NCI-H2029 (cell line): Measurements from ENCODE around the gene ELOVL7.
"Not testable (repeated sequence)": the region's sequence is repeated elsewhere in the genome, so short reads cannot be mapped to it uniquely, and the experiment has no call there.

ENCODE experiments used
- DNase-seq: peaks from one replicate; lab custom pipeline; 2025; lab: John Stamatoyannopoulos, UW

Gene ELOVL7

DNA sequence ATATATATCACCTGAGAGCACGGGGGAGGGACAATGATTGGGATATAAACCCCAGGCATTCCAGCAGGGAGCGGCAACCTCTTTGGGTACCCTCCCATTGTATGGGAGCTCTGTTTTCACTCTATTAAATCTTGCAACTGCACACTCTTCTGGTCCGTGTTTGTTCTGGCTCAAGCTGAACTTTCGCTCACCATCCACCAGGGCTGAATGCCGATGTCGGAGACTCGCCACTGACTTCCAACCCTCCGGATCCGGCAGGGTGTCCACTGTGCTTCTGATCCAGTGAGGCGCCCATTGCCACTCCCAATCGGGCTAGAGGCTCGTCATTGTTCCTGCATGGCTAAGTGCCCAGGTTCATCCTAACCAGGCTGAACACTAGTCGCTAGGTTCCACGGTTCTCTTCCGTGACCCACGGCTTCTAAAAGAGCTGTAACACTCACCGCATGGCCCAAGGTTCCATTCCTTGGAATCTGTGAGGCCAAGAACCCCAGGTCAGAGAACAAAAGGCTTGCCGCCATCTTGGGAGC, 48.6 kb downstream of the ELOVL7 start:
- not testable (repeated sequence) for DNase-seq

DNA sequence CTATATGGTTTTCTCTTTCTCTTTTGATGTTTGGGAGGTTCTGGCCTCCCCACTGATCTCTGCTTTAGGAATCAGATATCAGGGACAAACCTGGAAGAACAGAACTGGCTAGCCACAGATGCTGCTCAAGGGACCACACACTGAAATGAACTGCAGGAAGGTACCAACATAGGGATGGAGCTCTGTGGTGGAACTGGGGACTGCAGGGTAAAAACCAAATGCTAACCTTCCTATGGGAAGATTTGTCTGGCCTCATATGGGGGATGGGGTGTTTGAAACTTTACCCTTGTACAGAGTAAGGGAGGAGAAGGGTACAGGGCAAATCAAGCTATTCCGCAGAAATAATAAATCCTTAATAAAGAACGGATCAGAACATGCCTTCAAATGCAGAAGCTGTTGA, 49.4 kb downstream of the ELOVL7 start:
- DNase-seq, result no peak

DNA sequence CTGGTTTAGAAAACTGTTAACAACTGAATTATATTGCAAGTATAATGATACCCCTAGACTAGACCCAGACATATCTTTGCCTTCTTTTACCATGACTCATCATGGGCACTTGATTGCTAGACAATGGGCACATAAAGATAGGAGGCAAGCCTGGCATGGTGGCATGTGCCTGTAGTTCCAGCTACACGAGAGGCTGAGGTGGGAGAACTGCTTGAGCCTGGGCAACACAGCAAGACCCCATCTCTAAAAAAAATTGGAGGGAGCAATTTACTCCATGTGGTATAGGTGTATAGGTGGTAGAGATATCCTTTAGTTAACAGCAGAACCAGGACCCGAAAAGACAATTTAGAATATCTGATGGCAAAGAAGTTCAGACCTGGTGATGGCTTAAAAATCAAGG, 51.6 kb downstream of the ELOVL7 start:
- no peak for DNase-seq

DNA sequence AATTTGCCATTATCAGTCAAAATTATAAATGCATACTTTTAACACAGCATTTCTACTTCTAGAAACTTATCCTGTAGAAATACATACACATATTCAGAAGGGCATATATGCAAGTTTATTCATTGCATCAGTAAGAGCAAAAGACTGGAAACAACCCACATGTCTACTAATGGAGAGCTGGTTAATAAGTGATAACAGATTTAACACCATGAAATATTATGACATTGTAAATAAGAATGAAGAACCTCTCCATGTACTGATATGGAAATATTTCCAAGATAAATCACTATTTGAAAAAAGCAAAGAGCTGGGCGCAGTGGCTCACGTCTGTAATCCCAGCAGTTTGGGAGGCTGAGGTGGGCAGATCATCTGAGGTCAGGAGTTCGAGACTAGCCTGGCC, 54.5 kb downstream of the ELOVL7 start:
- DNase-seq, result no peak

DNA sequence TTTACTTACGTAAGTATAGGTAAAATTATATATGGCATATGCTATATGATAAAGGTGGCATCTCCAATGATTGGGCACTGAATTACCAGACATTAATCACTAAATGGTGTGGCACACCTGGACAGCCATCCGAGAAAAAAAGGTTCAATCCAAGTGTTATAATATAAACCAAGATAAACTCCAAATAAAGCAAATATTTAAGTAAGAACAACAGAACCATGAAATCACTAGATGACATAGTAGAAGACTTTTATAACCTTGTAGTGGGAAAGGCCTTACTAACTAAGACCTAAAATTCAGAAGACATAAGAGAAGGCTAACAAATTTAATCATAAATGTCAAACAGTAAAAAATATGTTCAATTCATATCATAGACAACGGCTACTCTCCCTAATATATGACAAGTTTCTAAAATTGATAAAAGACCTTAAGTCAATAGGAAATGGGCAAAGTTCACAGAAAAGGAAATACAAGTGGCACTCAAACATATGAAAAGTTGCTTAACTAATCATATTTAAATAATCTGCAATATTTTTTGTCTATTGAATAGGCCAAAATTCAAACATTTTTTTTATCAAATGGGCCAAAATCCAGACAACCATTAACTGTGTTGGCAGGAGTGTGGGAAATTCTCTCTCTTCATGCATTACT, 55.1 kb downstream of the ELOVL7 start:
- no peak for DNase-seq

DNA sequence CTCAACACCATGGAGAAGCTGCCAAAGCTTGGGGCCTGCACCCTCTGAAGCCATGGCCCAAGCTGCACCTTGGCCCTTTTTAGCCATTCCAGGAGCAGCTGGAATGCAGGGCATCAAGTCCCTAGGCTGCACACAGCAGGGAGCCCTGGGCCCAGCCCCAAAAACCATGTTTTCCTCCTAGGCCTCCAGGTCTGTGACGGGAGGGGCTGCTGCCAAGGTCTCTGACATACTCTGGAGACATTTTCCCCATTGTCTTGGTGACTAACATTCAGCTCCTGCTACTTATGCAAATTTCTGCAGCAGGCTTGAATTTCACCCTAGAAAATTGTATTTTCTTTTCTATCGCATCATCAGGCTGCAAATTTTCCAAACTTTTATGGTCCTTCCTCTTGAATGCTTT, 64.6 kb downstream of the ELOVL7 start:
- DNase-seq, result no peak

DNA sequence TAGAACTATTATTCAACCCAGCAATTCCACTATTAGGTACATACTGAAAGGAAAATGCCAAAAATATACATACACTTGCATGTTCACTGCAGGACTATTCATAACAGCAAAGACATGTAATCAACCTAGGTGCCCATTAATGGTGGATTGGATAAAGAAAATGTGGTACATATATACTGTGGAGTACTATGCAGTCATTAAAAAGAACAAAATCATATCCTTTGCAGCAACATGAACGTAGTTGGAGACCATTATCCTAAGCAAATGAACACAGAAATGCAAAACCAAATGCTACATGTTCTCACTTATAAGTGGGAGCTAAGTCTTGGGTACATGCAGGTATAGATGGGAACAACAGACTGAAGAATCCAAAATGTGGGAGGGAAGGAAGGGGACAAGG, 67.7 kb downstream of the ELOVL7 start:
- no peak for DNase-seq

DNA sequence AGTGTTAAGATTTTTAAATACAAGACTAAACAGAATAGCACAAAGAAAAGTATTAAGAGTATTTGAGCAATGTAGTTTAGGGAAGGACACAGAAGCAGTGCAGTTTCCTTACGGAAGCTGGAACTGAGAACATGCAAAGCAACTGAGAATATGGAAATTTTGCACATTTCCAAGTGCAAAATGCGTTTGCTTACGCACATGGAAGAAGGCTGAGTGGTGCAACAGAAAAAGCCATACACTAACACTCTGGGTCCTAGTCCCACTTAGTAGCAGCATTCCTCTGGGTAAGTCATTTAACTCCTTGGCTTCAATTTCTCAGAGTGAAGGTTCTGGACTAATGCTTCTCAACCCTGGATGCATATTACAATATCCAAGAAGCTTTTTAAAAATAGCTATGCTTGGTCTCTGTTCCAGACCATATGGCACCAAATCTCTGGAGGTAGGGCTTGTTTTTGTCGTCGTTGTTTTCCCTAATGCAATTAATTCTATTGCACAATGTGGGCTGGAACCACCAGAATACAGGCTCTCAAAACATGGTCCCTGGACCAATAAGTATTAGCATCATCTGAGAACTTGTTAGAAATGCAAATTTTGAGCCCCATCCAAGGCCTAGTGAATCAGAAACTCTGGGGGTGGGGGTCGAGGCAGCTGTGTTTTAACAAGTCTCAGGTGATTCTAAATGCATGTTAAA, 78.9 kb downstream of the ELOVL7 start:
- DNase-seq, result no peak

DNA sequence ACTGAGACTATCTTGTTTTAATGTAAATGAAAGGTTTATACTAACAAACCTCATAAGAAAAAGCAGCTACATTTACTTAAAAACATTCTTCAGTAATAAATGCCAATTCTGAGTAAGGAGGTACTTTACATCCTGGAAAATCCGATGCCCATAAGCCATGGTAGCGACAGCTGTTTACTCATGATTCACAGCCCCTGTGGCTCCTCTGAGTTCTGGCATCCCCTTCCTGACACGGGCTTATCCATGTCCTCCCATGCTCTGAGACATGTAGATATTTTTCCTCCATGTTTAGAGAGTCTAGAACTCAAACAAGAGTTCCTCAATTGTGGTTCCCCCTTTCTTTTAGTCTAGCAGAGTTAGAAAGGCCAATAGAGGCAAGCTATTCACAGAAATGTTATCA, 81.0 kb downstream of the ELOVL7 start:
- no peak for DNase-seq

DNA sequence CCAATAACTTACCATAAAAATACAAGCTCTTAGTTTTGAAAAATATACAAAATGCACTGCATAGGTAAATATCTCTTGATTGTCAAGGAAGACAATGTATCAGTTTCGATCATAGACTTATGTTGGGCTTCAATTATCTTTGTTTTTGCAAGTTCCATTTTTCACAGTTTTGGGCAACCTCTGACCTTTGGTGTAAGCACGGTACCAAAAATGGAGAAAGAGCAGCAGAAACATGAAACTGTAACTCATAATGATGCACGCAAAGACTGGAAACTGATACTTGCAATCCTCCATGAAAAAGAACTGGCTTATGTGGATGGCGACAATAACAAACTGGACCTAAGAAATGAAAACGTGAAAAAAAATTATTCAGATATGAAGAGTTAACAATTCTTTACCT, 89.6 kb downstream of the ELOVL7 start:
- DNase-seq, result no peak

DNA sequence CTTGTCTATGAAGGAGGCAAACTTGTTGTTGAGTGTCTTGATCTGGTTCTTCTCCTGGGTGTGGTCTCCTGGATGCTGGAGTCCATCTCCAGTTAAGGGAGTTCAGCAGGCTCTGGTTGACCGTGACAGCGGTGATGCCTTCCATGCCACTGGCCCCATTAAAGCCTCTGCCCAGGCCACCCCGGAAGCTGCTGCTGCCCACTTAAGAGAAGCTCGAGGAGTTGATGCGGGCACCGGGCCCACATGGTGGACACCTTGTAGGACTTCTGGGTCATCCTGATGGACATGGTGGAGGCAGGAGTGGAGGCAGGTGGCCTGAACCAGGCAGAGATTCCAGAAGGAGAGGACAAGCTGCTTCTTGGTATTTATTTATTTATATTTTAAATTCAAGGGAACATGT, 99.4 kb downstream of the ELOVL7 start:
- DNase-seq, result no peak

DNA sequence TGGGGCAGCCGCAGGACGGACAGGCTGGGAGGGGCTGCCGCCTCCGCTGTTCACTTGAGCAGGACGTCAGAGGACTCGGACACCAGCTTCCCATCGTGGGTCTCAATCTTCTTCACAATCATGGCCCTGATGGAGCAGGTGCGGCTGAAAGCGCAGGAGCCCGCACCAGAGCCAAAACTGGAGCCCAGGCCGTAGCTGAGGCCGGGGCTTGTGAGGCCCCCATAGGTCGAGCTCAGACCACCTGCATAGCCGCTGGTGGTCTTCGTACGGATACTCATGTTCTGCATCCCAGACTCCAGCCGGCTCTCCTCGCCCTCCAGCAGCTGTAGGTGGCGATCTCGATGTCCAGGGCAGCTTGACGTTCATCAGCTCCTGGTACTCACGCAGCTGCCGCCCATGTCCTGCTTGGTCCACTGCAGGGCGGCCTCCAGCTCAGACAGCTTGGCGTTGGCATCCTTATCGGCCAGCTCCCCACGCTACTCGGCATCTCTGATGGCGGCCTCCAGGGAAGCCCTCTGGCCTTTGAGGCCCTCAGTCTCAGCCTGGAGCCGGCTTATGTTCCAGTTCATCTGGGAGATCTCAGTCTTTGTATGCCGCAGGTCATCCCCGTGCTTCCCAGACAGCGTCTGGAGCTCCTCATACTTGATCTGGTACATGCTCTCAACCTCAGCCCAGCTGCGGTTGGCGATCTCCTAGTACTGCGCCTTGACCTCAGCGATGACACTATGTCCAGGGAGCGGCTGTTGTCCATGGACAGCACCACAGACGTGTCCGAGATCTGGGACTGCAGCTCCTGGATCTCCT, 100.4 kb downstream of the ELOVL7 start:
- no peak for DNase-seq

DNA sequence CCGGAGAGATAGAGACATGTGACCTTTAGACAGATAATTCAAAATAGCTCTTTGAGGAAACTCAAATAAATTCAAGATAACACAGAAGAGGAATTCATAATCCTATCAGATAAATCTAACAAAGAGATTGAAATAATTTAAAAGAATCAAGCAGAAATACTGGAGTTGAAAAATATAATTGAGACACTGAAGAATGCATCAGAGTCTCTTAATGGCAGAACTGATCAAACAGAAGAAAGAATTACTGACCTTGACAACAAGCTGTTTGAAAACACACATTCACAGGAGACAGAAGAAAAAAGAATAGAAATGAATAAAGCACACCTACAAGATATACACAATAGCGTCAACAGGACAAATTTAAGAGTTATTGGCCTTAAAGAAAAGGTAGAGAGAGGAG, 103.7 kb downstream of the ELOVL7 start:
- DNase-seq, result no peak

DNA sequence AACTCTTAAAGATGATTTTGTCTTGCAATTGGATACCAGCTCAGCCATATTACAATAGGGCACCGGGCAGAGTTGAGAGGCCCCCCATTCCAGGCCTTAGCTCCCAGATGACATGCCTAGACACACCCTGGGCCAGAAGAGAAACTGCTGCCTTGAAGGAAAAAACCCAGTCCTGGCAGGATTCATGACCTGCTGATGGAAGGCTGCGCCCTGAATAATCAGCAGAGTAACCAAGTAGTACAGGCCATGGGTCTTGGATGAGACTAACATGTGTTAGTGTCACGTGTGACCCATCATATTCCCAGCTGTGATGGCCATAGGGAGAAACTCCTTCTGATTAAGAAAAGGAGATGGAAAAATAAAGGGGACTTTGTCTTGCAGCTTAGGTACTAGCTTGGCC, 105.1 kb downstream of the ELOVL7 start:
- no peak for DNase-seq

DNA sequence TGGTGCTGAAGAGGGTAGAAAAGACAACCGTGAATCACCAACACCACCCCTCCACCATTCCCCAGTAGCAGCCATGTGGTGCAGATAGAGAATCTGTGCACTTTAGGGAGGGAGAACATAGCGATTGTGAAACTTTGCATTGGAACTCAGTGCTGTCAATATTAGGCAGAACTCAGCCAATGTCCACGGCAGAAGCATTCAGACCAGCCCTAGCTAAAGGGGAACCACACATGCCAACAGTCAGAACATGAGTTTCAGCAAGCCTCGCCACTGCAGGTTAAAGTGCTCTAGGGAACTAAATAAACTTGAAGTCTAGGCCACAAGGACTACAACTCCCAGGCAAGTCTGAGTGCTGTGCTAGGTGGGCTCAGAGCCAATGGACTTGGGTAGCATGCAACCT, 105.6 kb downstream of the ELOVL7 start:
- DNase-seq, result no peak

DNA sequence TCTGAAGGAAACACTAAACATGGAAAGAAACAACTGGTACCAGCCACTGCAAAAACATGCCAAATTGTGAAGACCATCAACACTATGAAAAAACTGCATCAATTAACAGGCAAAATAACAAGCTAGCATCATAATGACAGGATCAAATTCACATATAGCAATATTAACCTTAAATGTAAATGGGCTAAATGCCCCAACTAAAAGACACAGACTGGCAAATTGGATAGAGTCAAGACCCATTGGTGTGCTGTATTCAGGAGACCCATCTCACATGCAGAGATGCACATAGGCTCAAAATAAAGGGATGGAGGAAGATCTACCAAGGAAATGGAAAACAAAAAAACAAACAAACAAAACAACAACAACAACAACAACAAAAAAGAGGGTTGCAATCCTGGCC, 113.2 kb downstream of the ELOVL7 start:
- DNase-seq, result not testable (repeated sequence)

DNA sequence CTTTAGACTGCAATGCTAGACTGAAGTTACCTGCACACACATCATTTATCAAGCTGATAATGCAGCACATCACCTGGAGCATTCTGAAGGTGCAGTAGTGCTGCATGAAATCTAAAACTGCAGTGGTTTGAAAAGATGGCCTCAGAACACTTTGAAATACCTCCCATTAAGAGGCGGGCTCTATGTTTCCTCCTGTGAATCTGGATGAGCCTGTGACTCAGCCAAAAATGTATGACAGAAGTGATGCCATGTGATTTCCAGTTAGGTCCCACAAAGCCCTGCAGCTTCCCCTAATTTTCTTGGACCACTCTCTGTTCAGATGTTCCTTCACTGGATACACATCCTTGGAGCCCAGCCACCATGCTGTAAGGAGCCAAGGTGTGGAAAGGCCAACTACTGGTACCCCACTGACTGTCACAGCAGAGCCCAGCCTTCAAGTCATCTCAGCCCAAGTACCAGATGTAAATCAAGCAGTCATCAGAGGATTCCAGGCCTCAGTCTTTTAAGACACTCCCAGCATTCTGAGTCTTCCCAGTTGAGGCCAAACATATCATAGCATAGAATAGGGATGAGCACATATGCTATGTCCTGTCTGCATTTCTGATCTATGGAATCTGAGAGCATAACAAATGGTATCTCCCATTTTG, 116.9 kb downstream of the ELOVL7 start:
- no peak for DNase-seq

DNA sequence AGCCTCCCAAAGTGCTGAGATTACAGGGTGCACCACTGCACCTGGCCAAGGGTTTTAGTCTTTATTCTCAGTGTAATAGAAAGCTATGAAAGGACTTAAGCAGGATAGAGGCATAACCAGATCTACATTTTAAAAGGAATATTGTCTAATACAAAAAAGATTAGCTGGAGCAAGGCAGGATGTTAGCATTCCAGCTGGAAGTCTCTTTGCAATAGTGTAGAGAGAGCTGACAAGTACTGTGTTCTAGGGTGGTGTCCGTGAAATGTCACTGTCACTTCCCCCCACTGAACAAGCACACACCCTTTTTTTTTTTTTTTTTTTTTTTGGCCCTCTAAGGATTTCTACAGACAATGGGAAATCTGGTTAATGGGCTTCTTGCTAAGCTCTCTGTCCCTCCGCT, 119.9 kb downstream of the ELOVL7 start:
- no peak for DNase-seq

DNA sequence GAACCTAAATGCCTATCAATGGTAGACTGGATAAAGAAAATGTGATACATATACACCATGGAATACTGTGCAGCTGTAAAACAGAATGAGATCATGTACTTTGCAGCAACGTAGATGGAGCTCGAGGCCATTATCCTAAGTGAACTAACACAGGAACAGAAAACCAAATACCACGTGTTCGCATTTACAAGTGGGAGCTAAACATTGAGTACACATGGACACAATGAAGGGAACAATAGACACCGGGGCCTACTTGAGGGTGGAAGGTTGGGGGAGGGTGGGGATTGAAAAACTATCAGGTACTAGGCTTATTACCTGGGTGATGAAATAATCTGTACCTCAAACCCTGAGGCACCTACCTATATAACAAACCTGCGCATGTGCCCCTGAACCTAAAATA, 121.7 kb downstream of the ELOVL7 start:
- peak; percentile 92 for DNase-seq

DNA sequence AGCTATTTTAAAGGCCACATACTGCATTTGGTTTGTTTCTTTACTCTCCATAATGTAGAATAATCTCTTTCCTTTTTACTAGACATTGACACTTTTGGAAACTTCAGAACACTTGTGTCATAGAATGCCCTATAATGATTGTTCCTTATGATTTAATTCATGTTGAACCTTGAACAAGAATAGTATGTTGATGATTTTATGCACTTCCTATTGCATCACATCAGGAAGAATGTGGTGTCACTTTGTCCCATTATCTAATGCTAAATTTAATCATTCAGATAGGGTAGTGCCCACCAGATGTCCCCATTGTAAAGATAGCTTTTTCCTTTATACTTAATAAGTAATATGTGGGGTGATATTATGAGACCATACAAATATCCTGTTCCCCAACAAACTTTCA, 124.7 kb downstream of the ELOVL7 start:
- no peak for DNase-seq

DNA sequence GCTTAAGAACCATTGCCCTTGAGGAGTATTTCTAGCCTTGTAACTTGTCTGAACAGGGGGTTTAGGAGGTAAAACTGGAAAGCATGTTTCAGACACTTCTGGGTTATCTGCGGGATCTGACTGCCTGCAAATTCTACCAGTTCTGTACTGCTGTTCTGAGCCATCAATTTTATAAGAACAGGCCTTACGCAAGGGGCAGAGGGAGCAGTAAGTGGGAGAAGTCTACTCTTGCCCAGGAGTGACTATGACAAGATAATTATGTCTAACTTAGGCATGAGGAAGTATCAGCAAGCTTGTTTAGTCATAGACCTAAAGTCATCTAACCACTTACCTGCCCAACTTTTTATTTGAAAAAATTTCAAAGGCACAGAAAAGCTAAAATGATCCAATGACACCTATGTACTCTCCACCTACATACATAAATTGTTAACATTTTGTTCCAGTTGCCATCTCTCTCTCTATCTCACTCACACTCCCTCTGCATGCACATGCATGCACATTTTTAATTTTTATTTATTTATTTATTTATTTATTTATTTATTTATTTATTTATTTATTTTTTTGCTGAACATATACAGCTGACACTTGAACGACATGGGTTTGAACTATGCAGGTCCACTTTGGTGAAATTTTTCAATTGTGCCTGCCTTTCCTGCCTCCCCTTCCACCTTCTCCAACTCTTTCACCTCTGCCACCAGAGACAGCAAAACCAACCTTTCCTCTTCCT, 125.7 kb downstream of the ELOVL7 start:
- no peak for DNase-seq
